GM21737 (cell line): ENCODE results near the gene PEX14.

ENCODE experiments used
- ATAC-seq: cut with Tn5 transposase; IDR thresholded peaks from one replicate; pipeline ENCODE4 v1.9.1; 2021; ENCODE audit warnings: mild to moderate bottlenecking, moderate library complexity; ENCODE audit not compliant: unreplicated experiment

PEX14 gene

DNA sequence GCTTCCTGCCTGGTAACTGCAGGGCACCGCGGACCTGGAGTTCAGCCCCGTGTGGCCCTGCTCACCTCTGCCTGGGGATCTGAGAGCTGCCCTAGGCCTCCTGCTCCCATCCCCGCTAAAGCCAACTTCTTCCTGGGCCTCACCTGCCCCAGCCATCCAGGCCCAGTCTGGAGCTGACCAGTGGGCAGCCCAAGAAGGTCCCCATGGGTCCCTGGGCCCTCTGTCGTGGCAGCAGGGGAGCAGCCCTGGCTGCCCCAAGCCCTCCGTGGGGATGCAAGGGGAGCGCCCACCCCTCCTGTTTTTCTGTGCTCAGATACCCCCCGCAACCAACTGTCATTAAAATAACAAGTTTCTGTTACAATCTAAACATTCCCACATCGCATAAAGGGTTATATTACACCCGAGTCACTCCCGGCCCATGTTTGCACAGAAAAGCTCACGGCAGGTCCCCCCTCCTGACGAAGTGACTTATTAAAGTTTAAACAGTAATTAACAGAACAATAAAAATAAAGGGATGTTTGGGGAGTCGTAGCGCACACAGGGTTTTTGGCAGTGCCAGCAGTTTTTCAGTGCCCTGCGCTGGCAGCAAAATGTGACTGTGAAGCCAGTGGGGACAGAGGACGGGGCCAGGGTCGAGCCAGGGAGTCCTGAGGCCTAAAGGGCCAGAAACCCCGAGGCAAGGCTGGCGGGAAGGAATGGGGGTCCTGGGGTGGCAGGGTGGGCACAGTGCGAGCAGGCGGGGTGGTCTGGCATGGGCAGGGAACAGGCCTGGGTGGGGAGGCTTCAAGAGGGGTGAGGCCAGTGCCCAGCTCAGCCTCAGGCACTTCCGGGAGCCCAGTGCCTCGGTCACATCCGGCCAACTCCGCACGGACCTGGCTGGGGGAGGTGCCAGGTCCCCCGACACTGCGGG is 200.2 kb downstream of the PEX14 start:
- ATAC-seq: no peak

DNA sequence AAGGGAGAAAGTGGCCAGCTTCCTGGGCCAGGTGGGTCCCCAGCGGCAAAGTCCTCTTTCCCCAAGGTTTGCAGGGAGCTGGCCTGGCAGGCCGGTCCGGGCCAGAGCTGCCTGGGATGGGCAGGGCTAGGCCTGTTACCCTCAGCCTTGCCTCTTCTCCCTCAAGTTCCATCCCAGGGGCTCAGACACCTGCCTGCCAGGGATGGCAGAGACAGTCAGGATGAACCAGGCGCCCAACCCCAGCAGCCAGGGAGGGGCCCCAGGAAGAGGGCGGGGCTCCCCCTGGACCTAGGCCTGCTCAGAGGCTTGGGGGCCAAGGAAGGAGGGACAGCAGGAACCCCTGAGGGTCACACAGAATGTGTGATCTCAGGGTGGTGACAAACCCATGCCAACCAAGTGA is 201.1 kb downstream of the PEX14 start:
- ATAC-seq: no peak

DNA sequence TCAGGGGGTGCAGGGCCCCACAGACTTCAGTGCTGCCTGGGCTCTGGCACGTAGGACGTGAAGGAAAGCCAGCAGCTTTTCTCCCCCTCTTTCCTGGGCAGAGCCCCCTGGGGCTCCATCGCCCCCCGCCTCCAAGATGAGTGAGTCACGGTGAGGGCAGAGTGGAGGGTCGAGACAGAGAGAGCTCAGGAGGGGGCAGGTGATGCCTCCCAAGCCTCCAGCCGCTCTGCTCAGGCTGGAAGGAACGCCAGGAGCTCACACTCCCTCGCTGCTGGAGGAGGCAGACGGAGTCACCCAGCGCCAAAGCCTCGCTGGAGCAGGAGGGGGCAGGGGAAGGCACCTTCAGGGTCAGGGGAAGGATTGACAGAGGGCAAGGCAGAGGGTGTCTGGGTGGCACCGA is 202.2 kb downstream of the PEX14 start:
- no peak for ATAC-seq

DNA sequence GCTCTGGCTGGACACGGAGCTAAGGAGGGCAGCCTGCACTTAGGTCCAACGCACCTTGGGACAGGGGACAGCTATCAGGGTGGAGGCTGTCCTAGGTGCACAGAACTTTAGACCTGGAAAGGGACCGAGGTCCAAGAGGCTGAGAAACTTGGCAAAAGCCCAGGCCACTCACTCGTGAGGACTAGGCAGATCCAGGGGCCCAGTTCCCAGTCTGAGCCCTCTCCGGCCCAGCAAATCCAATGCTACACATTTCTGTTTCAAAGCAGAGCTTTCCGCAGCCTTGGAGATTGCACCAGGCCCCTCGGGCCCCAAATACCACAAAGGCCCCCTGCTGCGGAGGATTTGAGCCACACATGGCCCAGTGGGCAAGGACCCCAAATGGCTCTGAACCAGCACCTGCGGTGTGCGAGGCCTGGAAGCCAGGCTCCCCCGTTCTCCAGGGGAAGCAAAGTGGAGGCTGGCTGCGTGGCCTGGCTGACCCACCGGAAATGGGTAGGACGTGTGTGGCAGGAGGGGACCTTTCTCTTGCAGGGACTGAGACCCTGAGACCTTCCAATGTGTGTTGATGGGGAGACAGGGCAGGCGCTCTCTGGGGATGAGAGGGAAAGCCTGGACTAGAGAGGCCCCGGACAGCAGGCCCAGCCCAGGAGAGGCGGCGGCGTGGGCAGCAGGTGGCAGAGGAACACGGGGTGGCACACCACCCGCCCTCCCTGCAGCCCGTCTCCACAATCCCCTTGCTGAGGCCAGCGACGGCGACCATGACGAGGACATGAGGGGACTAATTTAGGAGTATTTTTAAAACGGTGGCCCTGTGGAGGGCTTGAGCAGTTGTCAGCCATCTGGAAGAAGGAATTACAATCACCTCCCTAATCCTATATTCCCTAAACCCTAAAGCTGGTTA is 203.0 kb downstream of the PEX14 start:
- ATAC-seq: no peak

DNA sequence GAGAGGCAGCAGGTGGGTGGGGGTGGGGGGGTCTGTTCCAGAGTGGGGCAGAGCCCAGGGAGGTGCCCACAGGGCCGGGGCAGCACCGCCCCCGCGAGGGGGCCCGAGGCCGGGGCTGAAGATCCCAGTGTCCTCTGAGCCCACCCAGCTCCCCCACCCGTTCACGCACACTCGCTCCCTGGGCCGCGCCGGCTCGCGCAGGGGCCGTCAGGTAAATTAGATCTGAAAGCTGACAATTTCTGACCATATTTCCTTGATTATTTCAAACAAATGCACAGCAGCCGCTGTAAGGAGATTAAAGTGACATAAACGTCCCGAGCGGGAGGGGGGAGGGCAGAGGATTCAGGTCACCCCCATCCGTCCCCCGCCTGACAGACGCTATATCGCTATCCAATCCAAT is 203.7 kb downstream of the PEX14 start:
- ATAC-seq: no peak

DNA sequence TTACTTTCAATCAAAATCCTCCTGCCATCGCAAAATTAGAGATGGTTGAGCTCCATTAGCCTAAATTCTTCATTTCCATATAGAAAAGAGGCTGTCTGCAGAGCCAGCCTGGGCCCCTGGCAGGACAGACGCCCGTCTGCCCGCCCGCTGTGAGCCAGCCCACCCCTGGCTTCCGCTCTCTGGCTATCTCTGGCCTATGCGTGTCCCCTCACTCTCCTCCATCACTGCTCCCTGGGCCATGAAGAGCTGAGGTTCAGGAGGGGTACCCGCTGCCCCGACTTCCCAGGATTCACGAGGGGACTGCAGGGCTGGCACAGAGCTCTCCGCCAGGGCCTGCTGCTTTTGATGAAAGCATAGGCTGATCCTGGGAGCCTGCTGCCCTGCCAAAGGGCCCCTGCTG is 204.1 kb downstream of the PEX14 start:
- no peak for ATAC-seq

DNA sequence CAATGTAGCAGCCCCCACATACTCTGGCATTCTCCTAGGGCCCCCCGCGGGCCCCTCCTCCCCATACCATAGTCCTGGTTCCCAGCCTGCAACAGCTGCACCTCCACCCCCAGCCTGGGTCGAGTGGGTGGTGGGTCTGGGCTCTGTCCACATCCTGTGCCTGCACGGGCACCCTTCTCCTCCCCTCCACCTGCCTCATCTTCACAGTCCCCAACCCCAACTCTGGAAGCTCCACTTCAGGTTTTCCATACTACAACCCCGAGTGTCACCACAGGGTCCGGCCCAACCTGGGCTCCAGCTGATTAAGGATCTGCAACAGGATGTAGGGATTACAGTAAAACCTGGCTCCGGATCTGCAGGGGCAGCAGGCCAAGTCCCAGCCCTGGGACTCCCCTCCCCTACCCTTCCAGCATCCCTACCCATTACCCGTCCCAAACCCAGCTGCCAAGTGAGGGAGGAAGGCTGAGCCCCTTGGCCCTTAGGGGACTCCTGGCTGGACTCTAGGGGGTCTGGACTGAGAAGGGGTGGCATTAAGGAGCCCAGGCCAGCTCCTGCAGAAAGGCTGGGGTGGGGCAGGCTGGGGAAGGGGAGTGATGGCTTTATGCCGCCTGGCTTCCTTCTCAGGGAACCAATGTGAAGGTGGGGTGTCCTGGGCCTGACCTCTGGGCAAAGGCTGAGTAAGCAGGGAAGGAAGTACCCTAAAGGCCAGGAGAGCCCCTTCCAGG is 204.9 kb downstream of the PEX14 start:
- no peak for ATAC-seq
